IMR-90 (cell line): ENCODE results near the gene SLC2A13. TPM values are rescaled to one million over a fixed set of nuclear protein-coding genes. Genes with fewer than 3 reads are reported as not detected.

Experiments
- ATAC-seq: fragments of 200-7000 bp; cut with Tn5 transposase; 2 replicates; pipeline ENCODE4 v1.9.1; 2020; ENCODE audit warnings: low read depth, mild to moderate bottlenecking, moderate library complexity
- BruUV-seq: library from RNA; stranded (reverse); fragments of 400-500 nt; replicated peaks from 2 replicates; lab custom pipeline; 2021; lab: Mats Ljungman, UMichigan
- CTCF ChIA-PET: fragments of 300-600 bp; formaldehyde crosslinking; extraction: SDS; loops from one replicate; lab custom pipeline; 2021; ENCODE audit warnings: antibody characterized with exemption; lab: Yijun Ruan, JAX
- POLR2A ChIA-PET: fragments of 300-600 bp; sonication (Branson Sonifier 250); formaldehyde crosslinking; loops from one replicate; lab custom pipeline; 2022; ENCODE audit warnings: antibody characterized with exemption; ENCODE audit not compliant: unreplicated experiment; lab: Charles Lee
- DNase-seq: peaks from one replicate; pipeline ENCODE4 v3.0.0; 2013
- H2AFZ ChIP-seq: replicated peaks from 2 replicates; pipeline ENCODE3; 2013; ENCODE audit warnings: low read length, mild to moderate bottlenecking; ENCODE audit not compliant: poor library complexity
- H2AK5ac ChIP-seq: 2 replicates; pipeline ENCODE4 v1.6.1; 2013; ENCODE audit warnings: low read depth, low read length, inconsistent platforms
- H2AK9ac ChIP-seq: replicated peaks from 2 replicates; pipeline ENCODE3; 2013; ENCODE audit warnings: mild to moderate bottlenecking, low read depth, low read length, moderate library complexity; ENCODE audit not compliant: poor library complexity
- H2BK120ac ChIP-seq: 2 replicates; pipeline ENCODE4 v1.6.1; 2013; ENCODE audit warnings: low read depth, low read length, inconsistent platforms
- H2BK15ac ChIP-seq: 3 replicates; pipeline ENCODE4 v1.6.1; 2013; ENCODE audit warnings: low read depth, low read length, inconsistent platforms
- H2BK20ac ChIP-seq: 2 replicates; pipeline ENCODE4 v1.6.1; 2013; ENCODE audit warnings: low read depth, mild to moderate bottlenecking, inconsistent platforms, low read length, moderate library complexity
- H2BK5ac ChIP-seq: 2 replicates; pipeline ENCODE4 v1.6.1; 2013; ENCODE audit warnings: mild to moderate bottlenecking, low read depth, low read length, inconsistent platforms; ENCODE audit not compliant: poor library complexity, severe bottlenecking
- H3K14ac ChIP-seq: replicated peaks from 2 replicates; pipeline ENCODE4 v1.6.1; 2013; ENCODE audit warnings: low read depth, low read length, inconsistent platforms
- H3K18ac ChIP-seq: 2 replicates; pipeline ENCODE4 v1.6.1; 2013; ENCODE audit warnings: low read depth, low read length, control low read depth
- H3K23ac ChIP-seq: 2 replicates; pipeline ENCODE4 v1.6.1; 2013; ENCODE audit warnings: low read depth, low read length, inconsistent platforms
- H3K27ac ChIP-seq: 2 replicates; pipeline ENCODE4 v1.5.1; 2013; ENCODE audit warnings: mild to moderate bottlenecking, control low read depth, low read length; ENCODE audit not compliant: insufficient read depth
- H3K27me3 ChIP-seq: 2 replicates; pipeline ENCODE4 v1.6.1; 2013; ENCODE audit warnings: low read length; ENCODE audit not compliant: control insufficient read depth, insufficient read depth
- H3K36me3 ChIP-seq: 2 replicates; pipeline ENCODE4 v1.6.1; 2013; ENCODE audit warnings: low read length, mixed read lengths; ENCODE audit not compliant: control insufficient read depth, insufficient read depth
- H3K4ac ChIP-seq: 2 replicates; pipeline ENCODE4 v1.6.1; 2013; ENCODE audit warnings: low read depth, low read length, inconsistent platforms
- H3K4me1 ChIP-seq: 2 replicates; pipeline ENCODE4 v1.6.1; 2013; ENCODE audit warnings: low read length, mixed read lengths; ENCODE audit not compliant: control insufficient read depth, insufficient read depth
- H3K4me2 ChIP-seq: 2 replicates; pipeline ENCODE4 v1.6.1; 2013; ENCODE audit warnings: low read depth, mild to moderate bottlenecking, control low read depth, low read length, moderate library complexity
- H3K4me3 ChIP-seq: 2 replicates; pipeline ENCODE4 v1.5.1; 2013; ENCODE audit warnings: low read depth, mild to moderate bottlenecking, control low read depth, low read length, moderate library complexity; ENCODE audit not compliant: insufficient read depth
- H3K56ac ChIP-seq: 2 replicates; pipeline ENCODE4 v1.6.1; 2013; ENCODE audit warnings: low read length, inconsistent platforms; ENCODE audit not compliant: insufficient read depth; ENCODE audit errors: extremely low read depth
- H3K79me1 ChIP-seq, 2 experiments: 2 replicates each; pipeline ENCODE4 v1.6.1; 2013; ENCODE audit warnings: low read length in 2 of 2, inconsistent platforms in 1 of 2, low read depth in 1 of 2
- H3K9ac ChIP-seq: 2 replicates; pipeline ENCODE4 v1.6.1; 2013; ENCODE audit warnings: low read depth, low read length, control low read depth
- H3K9me1 ChIP-seq: 2 replicates; pipeline ENCODE4 v1.6.1; 2013; ENCODE audit warnings: low read length, inconsistent platforms; ENCODE audit not compliant: insufficient read depth
- H3K9me3 ChIP-seq: 2 replicates; pipeline ENCODE4 v1.6.1; 2013; ENCODE audit warnings: low read length; ENCODE audit not compliant: control insufficient read depth, insufficient read depth
- H4K20me1 ChIP-seq: 2 replicates; pipeline ENCODE4 v1.6.1; 2013; ENCODE audit warnings: low read length, inconsistent platforms; ENCODE audit not compliant: insufficient read depth
- H4K5ac ChIP-seq: 2 replicates; pipeline ENCODE4 v1.6.1; 2013; ENCODE audit warnings: mild to moderate bottlenecking, low read depth, low read length, control low read depth
- H4K8ac ChIP-seq, 2 experiments: 2 replicates each; pipeline ENCODE4 v1.6.1; 2013; ENCODE audit warnings: low read depth in 2 of 2, low read length in 2 of 2, control low read depth in 1 of 2, inconsistent platforms in 1 of 2
- H4K91ac ChIP-seq: 2 replicates; pipeline ENCODE4 v1.6.1; 2013; ENCODE audit warnings: low read depth, low read length, inconsistent platforms; ENCODE audit not compliant: insufficient read depth
- BHLHE40 ChIP-seq: fragments of 150-350 bp; IDR thresholded peaks from 2 replicates; pipeline ENCODE4 v1.6.1; 2016; ENCODE audit warnings: mild to moderate bottlenecking, low read depth, low read length
- CHD1 ChIP-seq: IDR thresholded peaks from 2 replicates; pipeline ENCODE4 v1.6.1; 2012; ENCODE audit warnings: low read depth, low read length, improper control_type of control experiment
- FOS ChIP-seq: fragments of 150-350 bp; IDR thresholded peaks from 2 replicates; pipeline ENCODE4 v1.6.1; 2016; ENCODE audit warnings: low read depth, low read length
- MAZ ChIP-seq: IDR thresholded peaks from 2 replicates; pipeline ENCODE4 v1.6.1; 2012; ENCODE audit warnings: low read depth, mild to moderate bottlenecking, low read length, improper control_type of control experiment, moderate library complexity, borderline replicate concordance
- MXI1 ChIP-seq: IDR thresholded peaks from 2 replicates; pipeline ENCODE4 v1.6.1; 2012; ENCODE audit warnings: low read depth, mild to moderate bottlenecking, low read length, moderate library complexity, borderline replicate concordance
- NFE2L2 ChIP-seq: fragments of 150-350 bp; IDR thresholded peaks from 2 replicates; pipeline ENCODE4 v1.6.1; 2016; ENCODE audit warnings: low read depth, mild to moderate bottlenecking, low read length
- RAD21 ChIP-seq: IDR thresholded peaks from 2 replicates; pipeline ENCODE4 v1.6.1; 2012; ENCODE audit warnings: low read length, improper control_type of control experiment
- SMC3 ChIP-seq: fragments of 150-350 bp; IDR thresholded peaks from 2 replicates; pipeline ENCODE4 v1.6.1; 2016; ENCODE audit warnings: low read depth, mild to moderate bottlenecking, antibody characterized with exemption, low read length, moderate library complexity
- WGBS, 2 experiments: methylation state at CpG; one replicate each; pipeline versions ENCODE4 v1.1.5 to v1.1.7; 2013; ENCODE audit warnings: missing lambda C conversion rate in 2 of 2; ENCODE audit not compliant: insufficient read length in 1 of 2; ENCODE audit errors: extremely low coverage in 2 of 2; 5-methylcytosine and 5-hydroxymethylcytosine counted together
- dilution Hi-C: fragments of 300-500 bp; cut with HindIII; formaldehyde crosslinking; loops from one replicate; pipeline ENCODE4 v1.14.3; 2018; ENCODE audit warnings: low sequenced_read_pairs; ENCODE audit not compliant: unreplicated experiment
- in situ Hi-C: fragments of 300-500 bp; cut with MboI; formaldehyde crosslinking; loops from 3 replicates; pipeline ENCODE4 v1.14.3; 2019; ENCODE audit warnings: low sequenced_read_pairs, inconsistent platforms, mixed read lengths
- intact Hi-C: fragments of 100-400 bp; cut with micrococcal nuclease; formaldehyde crosslinking; loops from 2 replicates; pipeline ENCODE4 v1.10.0; 2022
- polyA plus RNA-seq, 3 experiments: library from polyadenylated mRNA; depleted of rRNA; stranded (reverse); fragments of >200 nt; gene quantifications; 2 replicates each; pipeline ENCODE4 v1.2.3, GENCODE V29; 2012; ENCODE audit warnings: low replicate concordance in 1 of 3
- total RNA-seq: library from RNA; depleted of rRNA; stranded (reverse); fragments of >200 nt; gene quantifications from 2 replicates; pipeline ENCODE4 v1.2.3, GENCODE V29; 2012
- TF ChIP-seq, protein P1 (sequence below): conservative IDR thresholded peaks from 2 replicates; pipeline ENCODE4 v1.5.1; 2012; ENCODE audit warnings: mild to moderate bottlenecking, low read depth, low read length, improper control_type of control experiment

Gene SLC2A13
- total and polyA plus RNA-seq, 2 of the 4 experiments (the other 2 are of a cell fraction), result 1.5 to 3.9 TPM

- H2AK9ac ChIP-seq, result no peak overlapping the region
- intact Hi-C loops, result no loop called here
- H3K14ac ChIP-seq, result no peak overlapping the region
- H3K79me1 ChIP-seq, result no peaks in the 10 kb centered on the region
- TF ChIP-seq BHLHE40, result no peak
- TF ChIP-seq, protein P1, sequence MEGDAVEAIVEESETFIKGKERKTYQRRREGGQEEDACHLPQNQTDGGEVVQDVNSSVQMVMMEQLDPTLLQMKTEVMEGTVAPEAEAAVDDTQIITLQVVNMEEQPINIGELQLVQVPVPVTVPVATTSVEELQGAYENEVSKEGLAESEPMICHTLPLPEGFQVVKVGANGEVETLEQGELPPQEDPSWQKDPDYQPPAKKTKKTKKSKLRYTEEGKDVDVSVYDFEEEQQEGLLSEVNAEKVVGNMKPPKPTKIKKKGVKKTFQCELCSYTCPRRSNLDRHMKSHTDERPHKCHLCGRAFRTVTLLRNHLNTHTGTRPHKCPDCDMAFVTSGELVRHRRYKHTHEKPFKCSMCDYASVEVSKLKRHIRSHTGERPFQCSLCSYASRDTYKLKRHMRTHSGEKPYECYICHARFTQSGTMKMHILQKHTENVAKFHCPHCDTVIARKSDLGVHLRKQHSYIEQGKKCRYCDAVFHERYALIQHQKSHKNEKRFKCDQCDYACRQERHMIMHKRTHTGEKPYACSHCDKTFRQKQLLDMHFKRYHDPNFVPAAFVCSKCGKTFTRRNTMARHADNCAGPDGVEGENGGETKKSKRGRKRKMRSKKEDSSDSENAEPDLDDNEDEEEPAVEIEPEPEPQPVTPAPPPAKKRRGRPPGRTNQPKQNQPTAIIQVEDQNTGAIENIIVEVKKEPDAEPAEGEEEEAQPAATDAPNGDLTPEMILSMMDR, result no peak
- no peak for TF ChIP-seq RAD21
- TF ChIP-seq FOS, result no peak
- TF ChIP-seq CHD1, result no peak
- no peak for TF ChIP-seq MXI1
- no peak for TF ChIP-seq SMC3
- TF ChIP-seq MAZ, result no peak
- TF ChIP-seq NFE2L2, result no peak
- H3K27ac ChIP-seq, result no peak overlapping the region
- H2BK5ac ChIP-seq, result no peak overlapping the region
- H3K9me1 ChIP-seq, result no peaks in the 10 kb centered on the region
- no peak overlapping the region for H3K56ac ChIP-seq
- POLR2A ChIA-PET, result no interaction called here
- no peaks in the 10 kb centered on the region for H3K4me1 ChIP-seq
- H2BK120ac ChIP-seq, result no peak overlapping the region
- no peak overlapping the region for H4K91ac ChIP-seq
- no peak overlapping the region for H3K9ac ChIP-seq
- no peak overlapping the region for H3K18ac ChIP-seq
- no CpG with 5 or more reads among the region's 2 CpGs for WGBS, 2 experiments
- H2BK20ac ChIP-seq, result no peak overlapping the region
- no peak overlapping the region for H3K23ac ChIP-seq
- H2AFZ ChIP-seq, result no peak overlapping the region
- dilution Hi-C loops, result no loop called here
- no peak overlapping the region for H3K4me3 ChIP-seq
- DNase-seq, result no peak
- in situ Hi-C loops, result no loop called here
- no peak overlapping the region for H3K4ac ChIP-seq
- CTCF ChIA-PET, result no interaction called here
- no peak overlapping the region for H3K4me2 ChIP-seq
- H3K27me3 ChIP-seq, result no peaks in the 10 kb centered on the region
- H4K8ac ChIP-seq, result no peak overlapping the region
- H4K20me1 ChIP-seq, result no peaks in the 10 kb centered on the region
- BruUV-seq, result no TSS peak
- H4K5ac ChIP-seq, result no peak overlapping the region
- H2AK5ac ChIP-seq, result no peak overlapping the region
- ATAC-seq, result no peak
- no peak overlapping the region for H2BK15ac ChIP-seq
- H3K36me3 ChIP-seq, result no peaks in the 10 kb centered on the region; the same call in 1 of the 2 replicates
- H3K9me3 ChIP-seq, result no peaks in the 10 kb centered on the region
Measured at GRCh38 chr12:39853003-39853402, 252.9 kb downstream of the SLC2A13 start.
